Measurements from ENCODE around the gene PDGFC. TPM values are rescaled to one million over a fixed set of nuclear protein-coding genes. Genes with fewer than 3 reads are reported as not detected.

The PDGFC gene
- total RNA-seq, 1 experiment from 2014 or later, result 9.8 TPM

- TF ChIP-seq ZBTB33 (IDR thresholded peaks at IDR 0.05; ENCODE audit: extremely low read depth, insufficient replicate concordance, low read length), result no peak
- TF ChIP-seq REST (IDR thresholded peaks at IDR 0.05; ENCODE audit: low read depth), result no peak
- no peak for TF ChIP-seq ELF1 (IDR thresholded peaks at IDR 0.05; ENCODE audit: borderline replicate concordance, low read depth)
- TF ChIP-seq MAX (IDR thresholded peaks at IDR 0.05), result no peak
- no peak for TF ChIP-seq ZFX (IDR thresholded peaks at IDR 0.05)
- TF ChIP-seq CEBPB (IDR thresholded peaks at IDR 0.05; ENCODE audit: low read depth), result no peak
Measured at GRCh38 chr4:156746111-156746510, 225.5 kb downstream of the PDGFC start (continued).

- H4K20me1 ChIP-seq (ENCODE audit: insufficient read depth), result no peaks in the 10 kb centered on the region
- H3K4me3 ChIP-seq (replicated peaks in 1 of 2; ENCODE audit: low read depth in 1 of 2, low read length in 2 of 2), result no peak overlapping the region
- H3K9ac ChIP-seq (ENCODE audit: low read length), result no peak overlapping the region
- H3K27me3 ChIP-seq (ENCODE audit: insufficient read depth, low read length), result no peaks in the 10 kb centered on the region
- ChIA-PET CTCF (no interaction called here), RAD21 (ENCODE audit: low non-redundant PET in 1 of 2, low total read pairs in 2 of 2, uncharacterized antibody in 2 of 2, unreplicated experiment in 2 of 2) (no interaction called here), POLR2A (no interaction called here)
- no TSS peak for BruUV-seq (replicated peaks)
- DNase-seq (ENCODE audit: low read depth, low spot score) (no peak), ATAC-seq (no peak)
- TF ChIP-seq CTCF (IDR thresholded peaks at IDR 0.05 in 2 of 3, conservative IDR thresholded peaks at IDR 0.05 in 1 of 3; ENCODE audit: borderline replicate concordance in 1 of 3, insufficient read depth in 1 of 3, low read depth in 2 of 3, low read length in 2 of 3) (no peak), SIN3A (IDR thresholded peaks at IDR 0.05; ENCODE audit: low read depth) (no peak), ZBTB33 (IDR thresholded peaks at IDR 0.05; ENCODE audit: extremely low read depth, insufficient replicate concordance, low read length) (no peak), SP1 (IDR thresholded peaks at IDR 0.05; ENCODE audit: low read depth) (no peak), POLR2AphosphoS5 (IDR thresholded peaks at IDR 0.05; ENCODE audit: low read depth, low read length) (no peak), MAX (IDR thresholded peaks at IDR 0.05) (no peak), POLR2A (IDR thresholded peaks at IDR 0.05; ENCODE audit: borderline replicate concordance, extremely low read depth, insufficient read depth, insufficient read length) (no peak), ZFX (IDR thresholded peaks at IDR 0.05) (no peak), YY1 (IDR thresholded peaks at IDR 0.05; ENCODE audit: extremely low read depth, insufficient replicate concordance, low read depth, low read length) (no peak), ATF3 (IDR thresholded peaks at IDR 0.05) (no peak)
- H3K4me1 ChIP-seq (ENCODE audit: control insufficient read depth in 1 of 2, insufficient read depth in 2 of 2, low read length in 2 of 2), result no peaks in the 10 kb centered on the region
- no peaks in the 10 kb centered on the region for H3K79me2 ChIP-seq (ENCODE audit: insufficient read depth, low read length)
- no peaks in the 10 kb centered on the region for H3K36me3 ChIP-seq (ENCODE audit: control insufficient read depth in 1 of 2, insufficient read depth in 2 of 2, low read length in 2 of 2)
- no peaks in the 10 kb centered on the region for H3K9me3 ChIP-seq (ENCODE audit: control insufficient read depth in 1 of 2, insufficient read depth in 1 of 2, low read depth in 1 of 2, low read length in 2 of 2)
- no peak overlapping the region for H3K4me2 ChIP-seq (ENCODE audit: low read length)
- H3K27ac ChIP-seq (ENCODE audit: low read depth, low read length), result no peak overlapping the region
- H3K9me2 ChIP-seq (ENCODE audit: insufficient read depth), result no peaks in the 10 kb centered on the region
- no peak overlapping the region for H2AFZ ChIP-seq (ENCODE audit: low read depth, low read length, poor library complexity, severe bottlenecking)
- intact Hi-C loops (cut with micrococcal nuclease), result no loop called here
Measured at GRCh38 chr4:156738766-156739165, 232.8 kb downstream of the PDGFC start.
